Smooth muscle cell of the brain vasculature (primary cell): ENCODE results near the gene TAF11L6.
"Not testable (repeated sequence)": the region's sequence is repeated elsewhere in the genome, so short reads cannot be mapped to it uniquely, and the experiment has no call there.

Source experiments
- DNase-seq: peaks from one replicate; pipeline ENCODE4 v3.0.0-alpha.2; 2012; ENCODE audit warnings: low read depth, low spot score

The TAF11L6 gene

DNA sequence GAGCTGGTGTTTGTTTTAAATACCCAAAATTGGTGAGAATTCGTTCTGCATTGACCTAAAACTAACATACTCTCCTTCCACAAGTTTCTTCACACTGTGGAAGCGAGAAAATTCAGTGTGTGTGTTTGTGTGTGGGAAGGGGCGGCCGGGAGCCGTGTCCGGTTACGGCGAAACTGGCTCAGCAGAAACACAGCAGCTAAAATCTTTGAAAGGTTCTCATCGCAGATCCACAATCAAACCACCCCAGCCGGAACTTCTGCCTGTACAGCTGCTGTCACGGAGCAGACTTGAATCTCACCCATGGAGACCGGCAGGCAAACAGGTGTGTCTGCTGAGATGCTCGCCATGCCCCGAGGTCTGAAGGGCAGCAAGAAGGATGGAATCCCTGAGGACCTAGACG, at the start of gene TAF11L6:
TAF11L6 (plus strand) TSS at position 301 of the 400 bp plus-strand sequence.
- DNase-seq = not testable (repeated sequence)

DNA sequence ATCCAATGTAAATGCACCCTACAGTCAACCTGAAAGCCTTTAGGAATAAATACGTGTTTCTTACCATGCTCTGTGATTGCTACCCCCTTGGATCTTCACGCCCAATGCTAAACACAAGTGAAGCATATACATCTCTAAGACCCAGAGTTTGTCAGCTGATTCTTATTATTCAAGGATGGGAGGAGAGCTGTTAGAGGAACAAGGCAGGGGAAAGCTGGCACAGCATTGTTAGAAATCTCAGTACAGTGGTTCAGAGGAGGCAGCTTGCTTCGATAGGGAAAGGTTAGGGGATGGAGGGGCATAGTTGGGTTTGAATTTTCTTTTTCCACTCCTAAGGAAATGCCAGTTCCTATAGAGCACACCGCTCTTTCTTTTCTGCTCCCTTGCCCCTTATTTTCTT, 47.1 kb upstream of the TAF11L6 start:
- no peak for DNase-seq

DNA sequence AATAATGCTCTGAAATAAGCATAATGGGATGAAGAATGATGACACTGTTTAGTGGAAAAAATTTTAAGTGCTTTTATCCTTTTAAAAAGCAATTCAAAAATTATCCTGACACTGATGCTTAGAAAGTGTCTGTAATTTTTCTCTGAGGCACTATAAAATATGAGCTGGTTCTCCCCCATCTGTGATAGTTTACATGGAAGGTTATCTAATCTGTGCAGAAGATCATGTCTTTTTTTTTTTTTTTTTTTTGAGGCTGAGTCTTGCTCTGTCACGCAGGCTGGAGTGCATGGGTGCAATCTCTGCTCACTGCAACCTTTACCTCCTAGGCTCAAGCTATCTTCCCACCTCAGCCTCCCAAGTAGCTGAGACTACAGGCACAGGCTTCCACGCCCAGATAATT, 45.7 kb upstream of the TAF11L6 start:
- no peak for DNase-seq

GRCh38 chr5:17486464-17487173, 41.9 kb upstream of the TAF11L6 start:
- DNase-seq = not testable (repeated sequence)

DNA sequence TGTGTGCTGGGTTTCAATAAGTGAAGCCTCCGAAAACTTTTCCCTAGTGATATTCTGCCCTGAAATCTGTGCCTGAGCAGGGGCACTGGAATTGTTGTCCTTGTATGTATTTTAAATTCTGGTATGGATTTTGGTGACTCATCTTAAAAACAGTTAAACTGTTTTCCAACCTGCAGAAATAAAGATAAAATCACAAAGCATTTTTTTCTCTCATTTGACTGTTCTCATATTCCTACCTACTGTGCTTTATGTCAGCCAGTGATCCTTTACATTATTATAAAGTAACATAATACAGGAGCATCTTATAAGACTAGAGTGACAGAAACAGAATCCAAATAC, 41.3 kb upstream of the TAF11L6 start:
- DNase-seq = no peak

DNA sequence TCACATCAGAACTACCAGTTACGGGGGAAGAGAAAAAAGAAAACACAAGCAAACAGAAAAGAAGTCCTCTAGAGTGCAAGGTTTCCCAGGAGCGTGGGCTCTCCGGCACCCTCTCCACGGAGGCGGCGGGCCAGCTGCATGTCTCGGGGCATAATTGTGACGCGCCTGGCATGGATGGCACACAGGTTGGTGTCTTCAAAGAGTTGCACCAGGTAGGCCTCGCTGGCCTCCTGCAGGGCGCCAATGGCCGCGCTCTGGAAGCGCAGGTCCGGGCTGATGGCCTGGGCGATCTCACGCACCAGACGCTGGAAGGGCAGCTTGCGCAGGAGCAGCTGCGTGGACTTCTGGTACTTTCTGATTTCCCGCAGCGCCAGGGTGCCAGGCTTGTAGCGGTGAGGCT, 37.2 kb upstream of the TAF11L6 start:
- DNase-seq = not testable (repeated sequence)

DNA sequence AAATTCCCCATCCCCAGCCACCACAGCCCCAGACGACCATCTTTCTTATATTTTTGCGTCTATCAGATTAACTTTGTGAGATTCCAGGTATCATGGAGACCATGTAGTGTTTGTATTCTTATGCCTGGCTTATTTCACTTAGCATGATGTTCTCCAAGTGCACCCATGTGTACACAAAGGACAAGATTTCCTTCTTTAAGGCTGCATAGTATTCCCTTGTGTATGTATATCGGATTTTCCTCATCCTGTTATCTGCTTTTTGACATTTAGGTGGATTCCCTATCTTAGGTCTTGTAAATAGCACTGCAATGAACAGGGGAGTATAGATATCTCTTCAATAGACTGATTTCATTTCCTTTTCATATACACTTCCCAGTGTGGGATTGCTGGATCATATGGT, 35.7 kb upstream of the TAF11L6 start:
- no peak for DNase-seq

- DNase-seq = no peak
Observed at GRCh38 chr5:17497446-17497845, 31.0 kb upstream of the TAF11L6 start.

DNA sequence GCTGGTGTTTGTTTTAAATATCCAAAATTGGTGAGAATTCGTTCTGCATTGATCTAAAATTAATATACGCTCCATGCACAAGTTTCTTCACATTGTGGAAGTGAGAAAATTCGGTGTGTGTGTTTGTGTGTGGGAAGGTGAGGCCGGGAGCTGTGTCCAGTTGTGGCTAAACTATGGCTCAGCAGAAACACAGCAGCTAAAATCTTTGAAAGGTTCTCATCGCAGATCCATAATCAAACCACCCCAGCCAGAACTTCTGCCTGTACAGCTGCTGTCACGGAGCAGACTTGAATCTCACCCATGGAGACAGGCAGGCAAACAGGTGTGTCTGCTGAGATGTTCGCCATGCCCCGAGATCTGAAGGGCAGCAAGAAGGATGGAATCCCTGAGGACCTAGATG, 30.5 kb upstream of the TAF11L6 start, which contains the start of gene TAF11L2:
TAF11L2 (plus strand) TSS at position 301 of the 400 bp plus-strand sequence.
- DNase-seq = not testable (repeated sequence)

DNA sequence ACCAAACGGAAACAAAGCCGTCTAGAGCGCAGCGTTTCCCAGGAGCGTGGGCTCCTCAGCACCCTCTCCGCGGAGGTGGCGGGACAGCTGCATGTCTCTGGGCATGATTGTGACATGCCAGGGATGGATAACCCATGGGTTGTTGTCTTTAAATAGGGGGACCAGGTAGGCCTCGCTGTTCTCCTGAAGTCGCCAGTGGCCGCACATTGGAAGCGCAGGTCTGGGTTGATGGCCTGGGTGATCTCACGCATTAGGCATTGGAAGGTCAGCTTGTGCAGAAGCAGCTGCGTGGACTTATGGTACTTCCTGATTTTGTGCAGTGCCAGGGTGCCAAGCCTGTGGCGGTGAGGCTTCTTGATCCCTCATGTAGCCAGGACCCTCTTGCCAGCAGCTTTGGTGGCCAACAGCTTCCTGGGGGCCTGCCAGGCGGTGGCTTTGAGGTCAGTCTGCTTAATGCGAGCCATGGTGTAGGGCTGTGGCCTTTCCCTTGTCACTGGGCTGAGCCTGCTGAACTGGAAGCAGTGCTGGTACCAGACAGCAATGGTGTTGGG, 16.6 kb upstream of the TAF11L6 start:
- no peak for DNase-seq

DNA sequence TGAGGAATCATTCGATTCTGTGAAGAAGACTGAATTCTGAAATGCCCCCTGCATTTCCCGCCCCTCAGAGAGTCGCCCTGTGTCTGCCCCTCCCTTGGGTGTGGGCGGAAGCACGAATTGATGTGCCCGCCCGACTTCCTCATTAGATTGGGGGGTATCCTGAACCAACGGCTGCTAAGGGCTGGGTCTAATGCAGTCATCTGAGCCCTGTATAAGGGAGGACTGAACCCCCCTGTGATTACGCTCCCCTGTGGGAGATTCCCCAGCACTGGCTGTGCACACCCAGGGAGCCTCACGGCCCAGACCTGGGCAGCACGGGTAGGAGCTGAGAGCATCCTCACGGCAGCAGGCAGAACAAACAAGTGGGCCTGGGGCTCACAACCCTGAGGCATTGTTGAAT, 10.9 kb upstream of the TAF11L6 start:
- DNase-seq = not testable (repeated sequence)

DNA sequence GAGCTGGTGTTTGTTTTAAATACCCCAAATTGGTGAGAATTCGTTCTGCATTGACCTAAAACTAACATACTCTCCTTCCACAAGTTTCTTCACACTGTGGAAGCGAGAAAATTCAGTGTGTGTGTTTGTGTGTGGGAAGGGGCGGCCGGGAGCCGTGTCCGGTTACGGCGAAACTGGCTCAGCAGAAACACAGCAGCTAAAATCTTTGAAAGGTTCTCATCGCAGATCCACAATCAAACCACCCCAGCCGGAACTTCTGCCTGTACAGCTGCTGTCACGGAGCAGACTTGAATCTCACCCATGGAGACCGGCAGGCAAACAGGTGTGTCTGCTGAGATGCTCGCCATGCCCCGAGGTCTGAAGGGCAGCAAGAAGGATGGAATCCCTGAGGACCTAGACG, 10.4 kb upstream of the TAF11L6 start, which contains the start of gene TAF11L3:
TAF11L3 (plus strand) TSS at position 301 of the 400 bp plus-strand sequence.
- DNase-seq = not testable (repeated sequence)

DNA sequence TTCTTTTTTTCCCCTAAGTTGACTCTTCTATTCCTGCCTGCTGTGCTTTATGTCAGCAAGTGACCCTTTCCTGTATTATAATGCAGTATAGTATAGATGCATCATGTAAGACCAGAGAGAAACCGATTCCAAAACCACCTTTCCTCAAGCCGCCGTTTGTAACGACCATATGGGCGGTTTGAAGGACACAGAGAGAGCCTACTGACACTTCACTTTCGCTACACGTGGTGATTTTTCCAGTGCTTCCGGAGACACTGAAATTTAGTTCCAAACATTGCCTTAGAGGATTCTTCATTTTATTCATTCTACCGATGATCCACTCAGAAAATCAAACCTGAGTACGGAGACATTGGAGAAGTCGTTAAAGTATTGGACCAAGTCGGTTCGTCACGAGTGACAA, 9.0 kb upstream of the TAF11L6 start:
- not testable (repeated sequence) for DNase-seq

GRCh38 chr5:17521501-17521900, 7.0 kb upstream of the TAF11L6 start, which contains the start of gene TAF11L4:
Gene TAF11L4, plus strand, starts transcription at chr5:17521801.
- DNase-seq = not testable (repeated sequence)

DNA sequence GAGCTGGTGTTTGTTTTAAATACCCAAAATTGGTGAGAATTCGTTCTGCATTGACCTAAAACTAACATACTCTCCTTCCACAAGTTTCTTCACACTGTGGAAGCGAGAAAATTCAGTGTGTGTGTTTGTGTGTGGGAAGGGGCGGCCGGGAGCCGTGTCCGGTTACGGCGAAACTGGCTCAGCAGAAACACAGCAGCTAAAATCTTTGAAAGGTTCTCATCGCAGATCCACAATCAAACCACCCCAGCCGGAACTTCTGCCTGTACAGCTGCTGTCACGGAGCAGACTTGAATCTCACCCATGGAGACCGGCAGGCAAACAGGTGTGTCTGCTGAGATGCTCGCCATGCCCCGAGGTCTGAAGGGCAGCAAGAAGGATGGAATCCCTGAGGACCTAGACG, 3.5 kb upstream of the TAF11L6 start, which contains the start of gene TAF11L5:
TAF11L5 (plus strand) TSS at position 301 of the 400 bp plus-strand sequence.
- DNase-seq = not testable (repeated sequence)

- not testable (repeated sequence) for DNase-seq
Observed at GRCh38 chr5:17526504-17526903, 2.0 kb upstream of the TAF11L6 start.
